Uterus (tissue), 2 donors: Measurements from ENCODE around the gene SERHL2.

Source experiments
- POLR2A ChIP-seq, 2 donors: fragments of 450-650 bp; IDR thresholded peaks; one replicate each; pipeline ENCODE4 v1.6.1; 2016; ENCODE audit warnings: antibody characterized with exemption in 2 of 2, mild to moderate bottlenecking in 1 of 2, moderate library complexity in 1 of 2
- TF ChIP-seq, protein P1 (sequence below), 4 experiments: fragments of 200-600 bp in 2 of 4; fragments of 450-650 bp in 2 of 4; sonication (generic) in 2 of 4; IDR thresholded peaks; one replicate each; pipeline ENCODE4 v1.5.1; 2016 to 2019; ENCODE audit warnings: antibody characterized with exemption in 4 of 4, mild to moderate bottlenecking in 2 of 4, moderate library complexity in 1 of 4

DNA sequence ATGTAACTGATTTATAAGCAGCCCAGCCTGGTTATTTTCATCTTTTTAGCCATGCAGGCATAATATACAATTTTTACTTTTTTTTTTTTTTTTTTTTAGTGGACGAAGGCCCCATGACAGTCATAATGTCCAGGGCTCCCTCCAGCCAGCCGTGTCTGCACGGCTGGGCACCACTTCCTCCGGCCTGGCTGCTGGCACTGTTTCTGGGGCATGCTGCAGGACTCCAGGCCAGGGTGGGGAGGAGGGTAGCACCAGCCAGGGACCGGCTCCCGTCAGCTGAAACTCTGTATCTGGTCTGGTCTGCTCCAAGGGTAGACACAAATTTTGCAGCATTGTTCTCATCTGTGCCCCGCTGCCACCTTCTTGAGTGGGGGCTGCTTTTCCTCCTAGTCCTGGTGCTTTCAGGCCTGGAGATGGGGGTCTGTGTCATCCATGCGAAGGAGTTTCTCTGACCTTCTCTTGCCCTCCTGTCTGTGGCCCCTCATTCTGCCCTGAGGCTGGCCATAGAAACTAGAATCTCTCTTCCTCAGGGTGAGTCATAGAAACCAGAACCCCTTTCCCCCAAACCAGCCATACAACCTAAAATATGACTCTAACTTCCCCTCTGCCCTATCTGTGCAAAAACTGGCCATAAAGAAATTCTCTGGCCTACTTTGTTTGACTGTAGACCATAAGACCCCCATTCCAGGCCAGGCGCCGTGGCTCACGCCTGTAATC lies 25.0 kb upstream of the SERHL2 start:
- no peak for TF ChIP-seq POLR2A (IDR thresholded peaks at IDR 0.05)
- TF ChIP-seq, protein P1, sequence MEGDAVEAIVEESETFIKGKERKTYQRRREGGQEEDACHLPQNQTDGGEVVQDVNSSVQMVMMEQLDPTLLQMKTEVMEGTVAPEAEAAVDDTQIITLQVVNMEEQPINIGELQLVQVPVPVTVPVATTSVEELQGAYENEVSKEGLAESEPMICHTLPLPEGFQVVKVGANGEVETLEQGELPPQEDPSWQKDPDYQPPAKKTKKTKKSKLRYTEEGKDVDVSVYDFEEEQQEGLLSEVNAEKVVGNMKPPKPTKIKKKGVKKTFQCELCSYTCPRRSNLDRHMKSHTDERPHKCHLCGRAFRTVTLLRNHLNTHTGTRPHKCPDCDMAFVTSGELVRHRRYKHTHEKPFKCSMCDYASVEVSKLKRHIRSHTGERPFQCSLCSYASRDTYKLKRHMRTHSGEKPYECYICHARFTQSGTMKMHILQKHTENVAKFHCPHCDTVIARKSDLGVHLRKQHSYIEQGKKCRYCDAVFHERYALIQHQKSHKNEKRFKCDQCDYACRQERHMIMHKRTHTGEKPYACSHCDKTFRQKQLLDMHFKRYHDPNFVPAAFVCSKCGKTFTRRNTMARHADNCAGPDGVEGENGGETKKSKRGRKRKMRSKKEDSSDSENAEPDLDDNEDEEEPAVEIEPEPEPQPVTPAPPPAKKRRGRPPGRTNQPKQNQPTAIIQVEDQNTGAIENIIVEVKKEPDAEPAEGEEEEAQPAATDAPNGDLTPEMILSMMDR (IDR thresholded peaks at IDR 0.05) = no peak
